Pancreas (tissue), 10 donors: ENCODE data around the gene MFSD12. TPM values are rescaled to one million over a fixed set of nuclear protein-coding genes. Genes with fewer than 3 reads are reported as not detected.

Experiments used
- ATAC-seq, 4 donors: fragments of 200-7000 bp; cut with Tn5 transposase; one replicate each; pipeline versions ENCODE4 v1.8.0 to v1.9.1; 2020; ENCODE audit warnings: mild to moderate bottlenecking in 4 of 4, moderate library complexity in 4 of 4
- DNase-seq, 6 donors: peaks; one replicate each; pipeline ENCODE4 v3.0.0-alpha.2; 2020
- FAIRE-seq: peaks from 2 replicates; lab custom pipeline; 2012; peaks lifted over from hg19 to GRCh38; lab: Jason Lieb, UNC
- H3K27ac ChIP-seq, 4 donors: fragments of 200-600 bp; sonication (generic); 1 replicate in 3 of 4; 2 replicates in 1 of 4; pipeline versions ENCODE4 v1.5.0 to v1.8.0; 2020
- H3K27me3 ChIP-seq, 4 donors: fragments of 200-600 bp; one replicate each; pipeline ENCODE4 v1.8.0; 2021
- H3K36me3 ChIP-seq, 3 donors: fragments of 200-600 bp; sonication (generic) in 1 of 3; one replicate each; pipeline versions ENCODE4 v1.5.0 to v1.8.0; 2020 to 2021
- H3K4me1 ChIP-seq, 3 donors: fragments of 200-600 bp; one replicate each; pipeline ENCODE4 v1.8.0; 2021
- H3K4me3 ChIP-seq, 4 donors: fragments of 200-600 bp; sonication (generic) in 2 of 4; one replicate each; pipeline versions ENCODE4 v1.5.0 to v1.8.0; 2020 to 2021
- H3K9me3 ChIP-seq, 4 donors: fragments of 200-600 bp; one replicate each; pipeline ENCODE4 v1.8.0; 2021
- WGBS, 2 donors: extraction: QIAGEN DNeasy Blood & Tissue Kit; methylation state at CpG; one replicate each; pipeline ENCODE4 v1.1.7; 2013; 5-methylcytosine and 5-hydroxymethylcytosine counted together
- intact Hi-C, 3 donors: fragments of 100-400 bp; cut with DNase I; formaldehyde crosslinking; loops; one replicate each; pipeline versions ENCODE4 v1.11.1 to v1.14.2; 2022
- polyA plus RNA-seq, 2 donors: library from polyadenylated mRNA; stranded (reverse); fragments of 200-250 nt; gene quantifications; one replicate each; pipeline ENCODE4 v1.2.3, GENCODE V29; 2013
- total RNA-seq, 6 donors: library from RNA; stranded (reverse); fragmentation: NEBNext Ultra II Directional in 4 of 6; extraction: Animal tissue kit (Norgen Biotek cat#: 25700) in 4 of 6; gene quantifications; one replicate each; pipeline versions ENCODE4 v1.2.1 to v1.2.4, GENCODE V29; 2021 to 2023
- TF ChIP-seq, protein P1 (sequence below), 4 donors: fragments of 200-600 bp; sonication (generic) in 3 of 4; IDR thresholded peaks; one replicate each; pipeline versions ENCODE4 v1.5.0 to v1.8.0; 2021; ENCODE audit warnings: antibody characterized with exemption in 4 of 4
- donor health status: healthy with polysubstance abuse.
- donor health status: DM: no; HTN: no; CAD: no; lungs with moderate emphysema.
- donor health status: DM: no; HTN: no; CAD: no.
- donor health status: control.
- donor health status: control.
- donor health status: Bipolar disorder and iron deficiency.
- donor health status: DM: yes; HTN: yes; CAD: no.
- donor health status: DM: no; HTN: no; CAD: no.
- donor health status: DM: no; HTN: no; CAD: no.
- donor health status: DM: yes; HTN: yes; CAD: no.

MFSD12 gene
- total RNA-seq, result 10 to 100 TPM; 24.8 to 53.8 (median 39.2) TPM
- 10 to 100 TPM; 29.6 to 53.6 TPM for polyA plus RNA-seq

DNA sequence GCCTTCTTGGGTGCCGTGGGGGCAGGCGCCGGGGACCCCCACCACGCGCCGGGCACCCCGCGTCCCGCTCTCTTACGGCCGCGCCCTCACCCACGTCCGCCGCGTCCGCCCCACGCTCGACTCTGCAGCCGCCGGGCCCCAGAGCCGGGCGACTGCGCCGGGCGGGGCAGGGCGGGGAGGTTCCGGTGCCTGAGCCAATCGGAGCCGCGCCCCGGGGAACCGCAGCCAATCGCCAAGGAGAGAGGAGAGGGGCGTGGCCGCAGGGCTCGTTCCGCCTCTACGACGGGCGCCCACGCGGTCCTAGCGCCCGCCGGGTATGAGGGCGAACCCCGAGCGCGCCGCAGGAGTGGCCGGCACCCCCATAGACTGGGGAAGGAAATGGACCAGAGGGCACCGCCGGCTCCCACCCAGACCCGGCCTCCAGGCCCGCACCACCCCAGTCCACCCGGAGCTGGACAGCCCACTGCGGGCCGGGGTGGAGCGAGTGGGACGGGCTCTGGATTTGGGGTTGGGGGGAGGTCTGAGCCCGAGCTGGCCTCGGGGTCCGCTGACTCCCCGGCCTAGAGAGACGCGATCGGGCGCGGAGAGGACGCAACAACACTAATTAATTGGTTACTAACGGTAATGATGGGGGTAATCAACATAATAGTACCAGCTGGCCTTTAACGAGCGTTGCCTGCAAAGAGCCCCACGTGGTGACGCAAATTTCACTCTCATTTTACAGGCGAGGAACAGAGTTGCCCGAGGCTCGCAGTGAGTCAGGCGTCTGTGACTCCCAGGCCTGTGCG lies at the start of gene MFSD12:
TSS of gene MFSD12 (minus strand) at position 126 of the 788 bp plus-strand sequence. CDS start 183 bp downstream, outside the sequence.
- Histone ChIP-seq H3K4me1 (peaks cover 0 to 11% (median 8%) of the 10 kb centered on the region in 3 donors), H3K36me3 (no peaks in the 10 kb centered on the region), H3K4me3 (peak within 1 kb of the TSS; percentile 76 to 95 (median 88)), H3K27me3 (no peaks in the 10 kb centered on the region), H3K9me3 (no peaks in the 10 kb centered on the region), H3K27ac (peak within 1 kb of the TSS in 3 of 4 donors; percentile 28 to 70 (median 65))
- intact Hi-C loops, result no loop called here
- TF ChIP-seq, protein P1, sequence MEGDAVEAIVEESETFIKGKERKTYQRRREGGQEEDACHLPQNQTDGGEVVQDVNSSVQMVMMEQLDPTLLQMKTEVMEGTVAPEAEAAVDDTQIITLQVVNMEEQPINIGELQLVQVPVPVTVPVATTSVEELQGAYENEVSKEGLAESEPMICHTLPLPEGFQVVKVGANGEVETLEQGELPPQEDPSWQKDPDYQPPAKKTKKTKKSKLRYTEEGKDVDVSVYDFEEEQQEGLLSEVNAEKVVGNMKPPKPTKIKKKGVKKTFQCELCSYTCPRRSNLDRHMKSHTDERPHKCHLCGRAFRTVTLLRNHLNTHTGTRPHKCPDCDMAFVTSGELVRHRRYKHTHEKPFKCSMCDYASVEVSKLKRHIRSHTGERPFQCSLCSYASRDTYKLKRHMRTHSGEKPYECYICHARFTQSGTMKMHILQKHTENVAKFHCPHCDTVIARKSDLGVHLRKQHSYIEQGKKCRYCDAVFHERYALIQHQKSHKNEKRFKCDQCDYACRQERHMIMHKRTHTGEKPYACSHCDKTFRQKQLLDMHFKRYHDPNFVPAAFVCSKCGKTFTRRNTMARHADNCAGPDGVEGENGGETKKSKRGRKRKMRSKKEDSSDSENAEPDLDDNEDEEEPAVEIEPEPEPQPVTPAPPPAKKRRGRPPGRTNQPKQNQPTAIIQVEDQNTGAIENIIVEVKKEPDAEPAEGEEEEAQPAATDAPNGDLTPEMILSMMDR (IDR thresholded peaks at IDR 0.05), result no peak
- WGBS, 2 donors, result 1% methylated on average over 55 to 81 of the region's 81 CpGs
- peak; percentile 96 to 99 (median 98) for ATAC-seq
- no peak for FAIRE-seq
- peak; percentile 91 to 99 (median 96) for DNase-seq

DNA sequence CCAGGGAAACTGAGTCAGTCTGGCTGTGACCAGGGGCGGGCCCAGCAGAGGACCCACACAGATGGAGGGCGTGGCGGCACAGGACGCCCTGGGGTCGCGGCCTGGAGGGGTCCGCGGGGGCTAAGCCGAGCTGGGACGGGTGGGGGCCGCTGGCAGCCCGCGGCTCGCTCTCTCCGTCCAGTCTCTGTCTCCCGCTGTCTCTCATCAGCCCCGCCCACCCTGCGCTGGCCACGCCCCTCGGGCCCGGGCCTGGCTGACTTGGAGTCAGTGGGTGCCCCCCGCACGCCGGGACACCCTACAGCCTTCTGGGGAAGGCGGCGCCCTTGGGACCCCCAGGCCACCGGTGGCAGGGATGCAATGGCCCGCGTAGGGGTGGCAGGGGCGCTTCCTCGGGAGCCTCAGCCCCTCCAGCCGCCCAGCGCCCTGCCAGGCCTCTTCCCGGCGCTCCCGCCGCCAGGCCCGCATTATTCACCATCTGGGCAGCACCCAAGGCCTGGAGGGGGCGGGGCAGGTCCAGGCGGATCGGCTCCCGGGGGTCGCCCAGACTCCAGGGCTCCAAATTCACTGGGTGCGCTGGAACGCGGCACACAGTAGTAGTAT lies 49.4 kb upstream of the MFSD12 start, which contains the start of gene TBXA2R:
TSS of gene TBXA2R (minus strand) at position 186 of the 600 bp plus-strand sequence. CDS start 6,241 bp downstream, outside the sequence.
- Histone ChIP-seq H3K27me3 (no peaks in the 10 kb centered on the region), H3K4me1 (peaks cover 0 to 12% (median 0%) of the 10 kb centered on the region in 3 donors), H3K36me3 (peaks cover 0 to 8% (median 4%) of the 10 kb centered on the region in 3 donors), H3K27ac (peak within 1 kb of the TSS in 1 of 4 donors; percentile 33), H3K4me3 (peak within 1 kb of the TSS in 3 of 4 donors; percentile 12 to 43 (median 18)), H3K9me3 (no peaks in the 10 kb centered on the region)
- ATAC-seq (peak; percentile 26 to 75 (median 59)), DNase-seq (peak in 4 of 6 donors; percentile 40 to 79 (median 53)), FAIRE-seq (no peak)
- TF ChIP-seq, protein P1 (IDR thresholded peaks at IDR 0.05), result no peak
- intact Hi-C loops, result no loop called here
- 4 to 7% methylated on average over 20 to 46 of the region's 46 CpGs for WGBS, 2 donors

DNA sequence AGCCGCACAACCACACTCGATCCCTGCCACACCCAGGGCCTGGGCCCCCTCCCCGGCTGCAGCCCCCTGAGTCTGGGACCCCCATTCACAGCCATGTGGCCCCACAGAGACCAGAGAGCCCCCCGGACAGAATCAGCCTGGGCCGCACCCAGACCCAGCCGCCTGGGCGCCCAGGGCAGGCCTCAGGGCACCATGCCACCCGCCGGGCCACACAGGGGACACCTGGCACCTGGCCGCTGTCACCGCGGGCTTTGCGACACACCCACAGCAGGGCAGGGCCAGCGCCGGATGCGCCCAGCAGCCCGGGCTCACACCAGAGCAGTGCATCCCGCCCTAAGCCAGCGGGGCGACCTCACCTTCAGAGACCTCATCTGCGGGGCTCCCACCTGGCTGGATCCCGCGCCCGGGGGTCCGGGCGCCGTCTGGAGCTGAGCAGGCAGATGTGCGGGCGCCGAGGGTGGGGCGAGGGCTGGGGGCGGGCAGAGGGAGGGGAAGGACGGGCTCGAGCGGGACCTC lies 48.8 kb upstream of the MFSD12 start:
- DNase-seq (peak; percentile 41 to 89 (median 68)), FAIRE-seq (no peak), ATAC-seq (peak; percentile 79 to 88 (median 84))
- Histone ChIP-seq H3K4me1 (peaks cover 0 to 12% (median 0%) of the 10 kb centered on the region in 3 donors), H3K4me3 (peak overlapping the region in 2 of 4 donors; percentile 18 to 43), H3K27ac (no peak overlapping the region), H3K9me3 (no peaks in the 10 kb centered on the region), H3K27me3 (no peaks in the 10 kb centered on the region), H3K36me3 (peaks cover 0 to 2% (median 0%) of the 10 kb centered on the region in 3 donors)
- TF ChIP-seq, protein P1 (IDR thresholded peaks at IDR 0.05), result no peak
- WGBS, 2 donors, result 7% methylated on average over 27 to 35 of the region's 35 CpGs
- intact Hi-C loops, result no loop called here

DNA sequence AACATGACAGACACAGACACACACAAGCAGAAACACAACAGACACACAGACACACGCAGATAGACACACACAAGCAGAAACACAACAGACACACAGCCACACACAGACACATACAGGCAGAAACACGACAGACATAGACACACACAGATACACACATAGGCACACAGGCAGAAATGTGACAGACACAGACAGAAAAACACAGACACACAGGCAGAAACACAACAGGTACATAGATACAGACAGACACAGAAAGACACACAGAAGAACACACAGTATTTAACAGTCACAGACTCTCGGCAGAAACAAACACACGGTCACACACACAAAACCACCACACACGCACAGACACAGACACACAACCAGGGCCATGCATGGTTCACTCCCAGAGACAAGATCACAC lies 48.4 kb upstream of the MFSD12 start:
- H3K27ac ChIP-seq, result no peak overlapping the region
- DNase-seq, result no peak
- H3K4me3 ChIP-seq, result peak overlapping the region in 1 of 4 donors; percentile 43
- intact Hi-C loops, result no loop called here
- H3K9me3 ChIP-seq, result no peaks in the 10 kb centered on the region
- TF ChIP-seq, protein P1 (IDR thresholded peaks at IDR 0.05), result no peak
- 58 to 68% methylated on average over 5 of the region's 5 CpGs for WGBS, 2 donors
- H3K27me3 ChIP-seq, result no peaks in the 10 kb centered on the region
- no peak for FAIRE-seq
- H3K36me3 ChIP-seq, result no peaks in the 10 kb centered on the region
- peak in 1 of 4 donors; percentile 2 for ATAC-seq
- peaks cover 0 to 12% (median 0%) of the 10 kb centered on the region in 3 donors for H3K4me1 ChIP-seq
